ENCODE results near the gene SMLR1.

GRCh38 chr6:130858498-130859160, 31.4 kb downstream of the SMLR1 start:
- no peak for TF ChIP-seq EZH2 (IDR thresholded peaks at IDR 0.05; ENCODE audit: insufficient read depth, poor library complexity, severe bottlenecking)
- no peak for TF ChIP-seq EZH2phosphoT487 (IDR thresholded peaks at IDR 0.05; ENCODE audit: insufficient read depth, low read depth)
